Subcutaneous adipose tissue (tissue), 4 donors: Measurements from ENCODE around the gene NUP50. TPM values are rescaled to one million over a fixed set of nuclear protein-coding genes. Genes with fewer than 3 reads are reported as not detected.

ENCODE experiments used
- CTCF ChIP-seq: fragments of 450-650 bp; IDR thresholded peaks from one replicate; pipeline ENCODE4 v1.5.1; 2016; ENCODE audit warnings: low read depth, mild to moderate bottlenecking, control low read depth, antibody characterized with exemption, moderate library complexity
- total RNA-seq, 4 donors: library from RNA; depleted of rRNA; stranded (reverse); fragments of >200 nt; gene quantifications; one replicate each; pipeline ENCODE4 v1.1.0, GENCODE V29; 2016

The NUP50 gene
- total RNA-seq, 4 donors from 2014 or later: 39.6 to 58.0 (median 50.2) TPM

- no peak for TF ChIP-seq CTCF
These were observed 33.8 kb upstream of the NUP50 start for GRCh38 chr22:45129703-45130524.

- TF ChIP-seq CTCF: no peak
These were observed 32.8 kb upstream of the NUP50 start for GRCh38 chr22:45130891-45131290.

GRCh38 chr22:45131749-45132148, 32.0 kb upstream of the NUP50 start:
- no peak for TF ChIP-seq CTCF

- no peak for TF ChIP-seq CTCF
These were observed 29.4 kb upstream of the NUP50 start for GRCh38 chr22:45134313-45134712.

DNA sequence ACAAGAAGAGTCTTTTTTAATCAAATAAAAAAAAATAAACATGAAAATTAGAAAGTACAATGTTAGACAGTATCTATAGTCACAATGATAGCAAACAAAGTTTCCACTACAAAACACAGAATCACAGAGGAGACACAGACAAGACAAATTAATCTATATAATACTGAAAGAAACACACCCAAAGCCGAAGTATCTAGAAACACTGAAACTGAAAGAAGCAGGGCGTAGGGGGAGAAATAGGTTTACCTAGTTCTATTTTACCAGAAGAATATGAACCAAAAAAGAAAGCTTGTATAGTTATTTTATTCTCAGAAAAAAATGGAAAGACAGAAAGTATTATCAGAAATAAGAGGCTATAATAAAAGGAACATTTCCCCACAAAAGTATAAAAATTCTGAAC, 27.1 kb upstream of the NUP50 start:
- no peak for TF ChIP-seq CTCF

GRCh38 chr22:45139693-45140092, 24.0 kb upstream of the NUP50 start:
- TF ChIP-seq CTCF: no peak

DNA sequence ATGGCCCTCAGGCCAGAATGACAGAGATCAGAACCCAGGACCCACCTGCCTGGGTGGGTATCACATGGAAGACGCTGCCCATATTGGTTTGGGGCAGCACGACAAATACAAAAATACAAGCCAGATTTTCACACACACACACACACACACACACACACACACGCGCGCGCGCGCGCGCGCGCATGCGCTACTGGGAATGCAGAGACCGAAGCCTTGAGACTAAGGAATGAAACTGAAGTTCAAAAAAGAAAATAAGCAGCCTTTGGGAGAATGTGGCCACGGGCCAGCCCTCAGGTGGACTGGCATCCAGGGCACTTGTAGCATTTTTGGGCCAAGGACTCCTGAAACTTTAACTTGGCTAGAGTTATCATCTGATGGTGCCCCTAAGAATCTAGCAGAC, 21.3 kb upstream of the NUP50 start:
- no peak for TF ChIP-seq CTCF
